Measurements from ENCODE around the gene PRR3. TPM values are rescaled to one million over a fixed set of nuclear protein-coding genes. Genes with fewer than 3 reads are reported as not detected.
A peak's percentile ranks its signal among the peaks of the same experiment; 100 is the strongest.

The PRR3 gene
- total and polyA plus RNA-seq, 2 of the 13 experiments (the other 11 are each of a cell fraction or from before 2014, with no cell fraction given), result 14.6 to 21.2 TPM

- TF ChIP-seq ZNF44 (CRISPR knock-in tag; IDR thresholded peaks at IDR 0.05) (no peak), TARDBP (CRISPR knock-in tag; IDR thresholded peaks at IDR 0.05) (no peak), ZNF562 (CRISPR knock-in tag; IDR thresholded peaks at IDR 0.05; ENCODE audit: borderline replicate concordance) (no peak), ZNF446 (CRISPR knock-in tag; IDR thresholded peaks at IDR 0.05) (no peak), TAF1 (CRISPR knock-in tag; IDR thresholded peaks at IDR 0.05) (peak; percentile 90), ZNF546 (CRISPR knock-in tag; conservative IDR thresholded peaks at IDR 0.05) (peak; percentile 63; the same call in 1 of the 2 replicates), HBP1 (CRISPR knock-in tag; IDR thresholded peaks at IDR 0.05; ENCODE audit: low read depth) (no peak), SCMH1 (CRISPR knock-in tag; IDR thresholded peaks at IDR 0.05; ENCODE audit: borderline replicate concordance) (no peak), ZC3H4 (CRISPR knock-in tag; IDR thresholded peaks at IDR 0.05; ENCODE audit: borderline replicate concordance) (0 out of 2 replicates have a peak, but pooled peaks have one; percentile 30), FOXK1 (CRISPR knock-in tag; IDR thresholded peaks at IDR 0.05; ENCODE audit: borderline replicate concordance, low read depth) (peak; percentile 93), ZNF512B (CRISPR knock-in tag; IDR thresholded peaks at IDR 0.05; ENCODE audit: borderline replicate concordance) (no peak), ZNF441 (CRISPR knock-in tag; IDR thresholded peaks at IDR 0.05; ENCODE audit: borderline replicate concordance) (peak; percentile 89), ZGPAT (CRISPR knock-in tag; IDR thresholded peaks at IDR 0.05) (peak; percentile 89), ZNF569 (CRISPR knock-in tag; IDR thresholded peaks at IDR 0.05; ENCODE audit: borderline replicate concordance) (no peak), POLR2G (IDR thresholded peaks at IDR 0.05; ENCODE audit: low read depth, low read length) (peak; percentile 98), GABPB1 (CRISPR knock-in tag; IDR thresholded peaks at IDR 0.05) (peak; percentile 77), ZNF512 (CRISPR knock-in tag; IDR thresholded peaks at IDR 0.05) (peak; percentile 52; the same call in 1 of the 2 replicates), ARNT2 (CRISPR knock-in tag; IDR thresholded peaks at IDR 0.05; ENCODE audit: low read depth) (peak; percentile 71; the same call in 1 of the 2 replicates), TRIM22 (IDR thresholded peaks at IDR 0.05) (no peak), ZNF17 (CRISPR knock-in tag; IDR thresholded peaks at IDR 0.05) (no peak), XBP1 (CRISPR knock-in tag; IDR thresholded peaks at IDR 0.05) (0 out of 2 replicates have a peak, but pooled peaks have one; percentile 47)
These were observed 40.9 kb upstream of the PRR3 start (continued) for GRCh38 chr6:30515944-30516753.
